ENCODE measurements around the gene RXRA.

Gene RXRA

GRCh38 chr9:134420281-134420845, 94.1 kb downstream of the RXRA start:
- DNase-seq: no peak

- no peak for DNase-seq
Observed at GRCh38 chr9:134420974-134421432, 94.7 kb downstream of the RXRA start.

DNA sequence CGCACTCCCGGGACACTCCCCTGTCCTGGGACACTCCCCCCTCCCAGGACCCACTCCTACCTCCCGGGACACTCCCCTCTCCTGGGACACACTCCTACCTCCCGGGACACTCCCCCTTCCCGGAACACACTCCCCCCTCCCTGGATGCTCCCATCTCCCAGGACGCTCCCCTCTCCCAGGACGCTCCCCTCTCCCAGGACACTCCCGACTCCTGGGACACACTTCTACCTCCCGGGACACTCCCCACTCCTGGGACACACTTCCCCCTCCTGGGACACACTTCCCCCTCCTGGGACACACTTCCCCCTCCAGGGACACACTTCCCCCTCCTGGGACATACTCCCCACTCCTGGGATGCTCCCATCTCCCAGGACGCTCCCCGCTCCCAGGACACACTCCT, 95.6 kb downstream of the RXRA start:
- DNase-seq: no peak

DNA sequence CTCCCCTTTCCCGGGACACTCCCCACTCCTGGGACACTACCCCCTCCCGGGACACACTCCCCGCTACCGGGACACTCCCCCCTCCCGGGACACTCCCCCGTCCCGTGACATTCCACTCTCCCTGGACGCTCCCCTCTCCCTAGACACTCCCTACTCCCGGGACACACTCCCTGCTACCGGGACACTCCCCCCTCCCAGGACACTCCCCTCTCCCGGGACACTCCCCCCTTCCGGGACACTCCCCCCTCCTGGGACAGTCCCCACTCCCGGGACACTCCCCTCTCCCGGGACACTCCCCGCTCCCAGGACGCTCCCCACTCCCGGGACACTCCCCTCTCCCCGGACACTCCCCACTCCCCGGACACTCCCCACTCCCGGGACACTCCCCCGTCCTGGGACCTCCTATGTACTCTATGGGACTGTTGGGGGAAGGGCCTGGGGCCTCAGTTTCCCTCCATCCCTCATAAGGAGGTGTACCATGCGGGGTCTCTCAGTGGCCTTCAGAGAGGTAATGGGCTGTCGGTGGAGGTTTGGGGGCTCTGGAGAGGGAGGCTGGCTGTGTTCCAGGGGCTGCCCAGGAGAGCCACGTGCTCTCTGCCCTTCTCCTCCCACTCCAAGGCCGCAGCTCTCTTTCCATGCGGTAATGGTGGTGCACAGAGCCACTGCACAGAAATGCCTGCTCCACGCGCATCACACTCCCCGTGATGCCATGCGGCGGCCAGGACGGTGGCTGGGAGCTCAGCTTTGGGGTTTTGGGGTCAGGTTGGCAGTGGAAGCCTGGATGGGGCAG, 96.2 kb downstream of the RXRA start:
- no peak for DNase-seq

- DNase-seq: no peak
Observed at GRCh38 chr9:134423166-134423565, 96.9 kb downstream of the RXRA start.

DNA sequence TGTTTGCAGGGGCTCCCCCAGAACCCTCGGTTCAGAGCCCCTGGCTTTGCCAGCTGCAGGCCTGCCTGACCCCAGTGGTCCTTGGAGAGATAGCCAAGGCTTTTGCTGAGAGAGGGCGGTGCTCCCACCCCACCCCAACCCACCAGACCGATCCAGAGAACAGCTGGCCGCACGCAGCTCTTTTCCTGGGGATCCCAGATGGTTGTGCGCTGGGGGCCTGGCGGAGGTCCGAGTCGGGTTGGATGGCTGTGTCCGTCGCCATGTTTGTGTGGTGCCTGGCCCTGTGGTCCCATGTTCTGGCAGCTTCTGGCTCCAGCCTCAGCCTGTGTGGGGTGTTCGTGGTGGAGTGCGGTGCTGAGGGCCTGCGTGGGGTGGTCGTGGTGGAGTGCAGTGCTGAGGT, 97.5 kb downstream of the RXRA start:
- no peak for DNase-seq

DNA sequence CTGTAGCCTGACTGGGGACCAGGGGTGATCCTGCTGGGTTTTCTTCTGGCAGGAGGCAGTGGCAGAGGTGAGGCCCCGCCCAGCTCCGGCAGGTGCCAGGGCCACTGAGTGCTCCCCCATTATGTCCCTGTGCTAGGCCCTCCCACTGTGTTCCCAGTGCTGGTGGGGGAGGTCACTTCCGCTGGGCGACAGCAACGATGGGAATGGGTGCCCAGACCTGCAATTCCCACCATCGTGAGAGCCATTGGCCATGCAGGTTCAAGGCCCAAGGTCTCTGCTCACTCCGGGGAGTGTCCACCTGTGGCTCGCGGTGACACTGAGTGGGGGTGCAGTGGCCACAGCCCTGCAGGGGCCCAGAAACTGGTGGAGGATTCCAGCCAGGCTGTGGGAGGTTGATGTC, 98.6 kb downstream of the RXRA start:
- DNase-seq: no peak

- DNase-seq: no peak
Observed at GRCh38 chr9:134425401-134425800, 99.1 kb downstream of the RXRA start.

DNA sequence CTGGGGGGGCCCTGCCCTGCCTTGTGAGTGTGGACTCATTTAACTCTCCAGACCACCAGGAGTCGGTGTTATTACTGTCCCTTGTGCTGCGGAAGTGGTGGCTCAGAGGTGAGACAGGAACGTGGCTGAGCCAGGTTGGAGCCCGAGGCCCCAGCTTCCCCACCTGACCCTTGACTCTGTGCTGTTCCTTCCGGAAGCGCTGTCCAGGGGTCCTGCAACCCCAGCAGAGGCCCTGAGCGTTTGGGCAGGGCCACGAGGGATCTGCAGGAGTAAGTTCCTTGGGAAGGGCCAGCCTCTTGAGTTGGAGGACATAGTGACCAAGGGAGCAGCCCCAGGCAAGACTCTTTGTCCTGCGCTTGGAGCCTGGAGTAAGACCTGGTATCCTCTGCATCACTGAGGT, 99.6 kb downstream of the RXRA start:
- DNase-seq: no peak

GRCh38 chr9:134426436-134426835, 100.2 kb downstream of the RXRA start:
- no peak for DNase-seq

GRCh38 chr9:134427153-134427782, 101.0 kb downstream of the RXRA start:
- no peak for DNase-seq

GRCh38 chr9:134428559-134428958, 102.3 kb downstream of the RXRA start:
- DNase-seq: no peak

DNA sequence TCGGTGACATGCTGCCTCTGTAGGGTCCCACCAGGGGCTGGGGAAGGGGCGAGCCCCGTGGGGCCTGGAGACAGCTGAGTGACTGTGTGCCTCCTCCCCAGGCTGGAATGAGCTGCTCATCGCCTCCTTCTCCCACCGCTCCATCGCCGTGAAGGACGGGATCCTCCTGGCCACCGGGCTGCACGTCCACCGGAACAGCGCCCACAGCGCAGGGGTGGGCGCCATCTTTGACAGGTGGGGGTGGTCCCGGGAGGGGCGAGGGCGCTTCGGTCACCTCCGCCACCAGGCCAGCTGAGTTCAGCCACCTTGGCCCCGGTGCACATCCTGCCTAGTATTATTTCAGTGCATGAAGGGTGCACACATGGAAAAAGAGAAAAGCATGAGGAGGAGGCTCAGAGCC, 102.8 kb downstream of the RXRA start:
- DNase-seq: no peak

DNA sequence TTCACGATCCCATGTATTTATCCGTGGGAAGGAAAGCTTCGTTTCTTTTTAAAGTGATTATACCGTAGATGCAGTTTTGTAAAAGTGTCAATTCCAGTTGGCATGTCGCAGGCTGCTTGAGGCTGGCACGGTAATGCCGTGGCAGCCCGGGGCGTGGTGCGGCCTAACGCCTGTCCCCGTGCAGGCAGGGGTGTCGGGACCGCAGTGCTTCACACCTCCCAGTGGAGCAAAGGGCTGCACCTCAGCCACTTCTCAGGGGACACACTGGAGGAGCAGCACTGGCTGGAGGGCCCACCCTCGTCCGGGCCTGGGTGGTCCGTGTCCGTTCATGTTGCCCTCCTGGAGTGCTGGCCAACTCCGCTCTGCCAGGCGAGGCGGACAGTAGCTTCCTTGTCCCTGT, 103.2 kb downstream of the RXRA start:
- no peak for DNase-seq

DNA sequence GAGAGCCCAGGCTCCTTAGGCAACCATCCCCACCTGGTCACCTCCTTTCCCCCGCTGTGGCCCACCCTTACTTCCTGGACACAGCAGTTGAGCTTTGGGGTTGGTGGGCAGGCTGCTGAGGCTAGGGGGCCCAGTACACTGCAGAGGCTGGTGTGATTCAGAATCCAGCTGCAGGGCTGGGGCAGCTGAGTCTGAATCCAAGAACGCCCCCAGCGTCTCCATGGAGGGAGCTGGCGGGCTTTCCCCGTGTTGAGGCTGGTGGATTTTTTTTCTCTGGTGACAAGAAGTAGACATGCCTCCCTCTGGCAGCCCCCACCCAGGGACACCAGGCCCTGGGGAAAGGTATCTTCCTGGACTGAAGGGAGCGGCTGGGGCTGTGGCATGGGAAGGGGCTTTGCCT, 104.8 kb downstream of the RXRA start:
- DNase-seq: no peak

DNA sequence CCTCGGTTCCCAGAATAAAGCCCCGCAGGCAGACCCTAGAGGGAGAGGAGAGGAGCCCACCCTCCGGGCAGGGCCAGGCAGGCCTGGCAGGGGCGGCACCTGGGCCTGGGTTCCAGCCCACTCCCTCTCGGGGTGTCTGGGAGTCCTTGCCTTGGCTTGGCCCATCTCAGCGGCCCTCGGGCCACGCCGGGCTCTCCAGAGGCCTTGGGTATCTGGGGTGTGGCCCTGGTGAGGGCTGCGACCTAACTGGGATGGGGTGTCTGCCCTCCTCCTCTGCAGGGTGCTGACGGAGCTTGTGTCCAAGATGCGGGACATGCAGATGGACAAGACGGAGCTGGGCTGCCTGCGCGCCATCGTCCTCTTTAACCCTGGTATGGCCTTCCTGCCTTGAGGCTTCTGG, 105.4 kb downstream of the RXRA start:
- no peak for DNase-seq

GRCh38 chr9:134432471-134432870, 106.2 kb downstream of the RXRA start:
- no peak for DNase-seq

DNA sequence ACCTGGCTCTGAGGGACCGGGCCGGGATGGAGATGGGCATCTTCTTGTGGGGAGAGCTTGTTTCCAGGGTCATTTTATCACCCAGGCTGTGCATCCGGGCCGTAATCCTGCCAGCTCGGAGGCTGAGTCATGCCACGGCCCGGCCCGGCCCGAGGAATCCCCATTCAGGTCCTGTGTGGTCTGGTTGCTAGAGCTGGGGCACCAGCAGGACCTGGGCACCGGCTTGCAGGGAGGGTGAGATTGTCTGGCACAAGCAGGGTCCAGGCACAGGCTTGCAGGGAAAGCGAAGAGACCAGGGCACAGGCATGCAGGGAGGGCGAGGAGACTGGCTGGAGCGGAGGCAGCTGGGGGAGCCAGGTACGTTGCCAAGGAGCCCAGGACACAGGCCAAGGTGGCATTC, 106.8 kb downstream of the RXRA start:
- DNase-seq: no peak

GRCh38 chr9:134433909-134434882, 107.9 kb downstream of the RXRA start:
- DNase-seq: no peak

DNA sequence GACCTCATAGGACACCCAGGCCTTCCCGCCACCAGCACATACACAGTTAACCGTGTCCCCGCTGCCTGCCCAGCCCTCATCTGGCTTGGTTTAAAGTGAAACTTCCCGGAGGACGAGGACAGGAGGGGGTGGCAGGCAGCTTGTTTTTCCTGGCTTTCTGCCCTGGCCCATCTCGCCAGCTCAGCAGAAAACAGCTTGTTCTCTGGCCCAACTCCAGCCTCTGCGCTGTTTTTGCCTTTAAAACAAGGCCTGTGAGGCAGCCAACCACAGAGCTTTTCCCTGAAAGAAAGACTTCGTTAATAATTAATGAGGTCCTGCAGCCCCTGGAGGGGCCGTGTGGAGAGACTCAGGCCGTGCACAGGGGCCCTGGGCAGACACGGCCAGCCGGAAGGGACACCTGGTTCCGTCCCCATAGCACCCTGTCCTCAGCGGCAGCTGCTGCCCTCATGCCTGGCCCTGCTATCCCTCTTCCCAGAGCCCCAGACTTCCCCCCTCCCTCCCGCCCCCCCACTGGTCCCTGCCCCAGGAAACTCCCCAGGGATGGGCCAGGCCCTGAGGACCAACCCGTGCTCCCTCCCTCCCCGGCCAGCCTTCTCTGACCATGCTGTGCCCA, 108.7 kb downstream of the RXRA start:
- no peak for DNase-seq

GRCh38 chr9:134435550-134436378, 109.5 kb downstream of the RXRA start:
- DNase-seq: no peak

DNA sequence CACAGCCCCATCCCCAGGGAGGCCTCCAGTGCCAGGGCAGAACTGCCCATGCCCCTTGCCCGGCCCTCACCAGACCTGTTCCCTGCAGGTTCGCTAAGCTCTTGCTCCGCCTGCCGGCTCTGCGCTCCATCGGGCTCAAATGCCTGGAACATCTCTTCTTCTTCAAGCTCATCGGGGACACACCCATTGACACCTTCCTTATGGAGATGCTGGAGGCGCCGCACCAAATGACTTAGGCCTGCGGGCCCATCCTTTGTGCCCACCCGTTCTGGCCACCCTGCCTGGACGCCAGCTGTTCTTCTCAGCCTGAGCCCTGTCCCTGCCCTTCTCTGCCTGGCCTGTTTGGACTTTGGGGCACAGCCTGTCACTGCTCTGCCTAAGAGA, 110.1 kb downstream of the RXRA start:
- DNase-seq: no peak

Measured in activated gamma-delta T cell (primary cell).